ENCODE data around the gene RREB1. TPM values are rescaled to one million over a fixed set of nuclear protein-coding genes. Genes with fewer than 3 reads are reported as not detected.

The RREB1 gene
- total and polyA plus RNA-seq, 2 of the 4 experiments (the other 2 are of a cell fraction): 8.4 to 14.5 TPM

GRCh38 chr6:7166410-7167293 is 58.9 kb downstream of the RREB1 start:
- H3K79me1 ChIP-seq (ENCODE audit: low read depth in 1 of 2, low read length in 2 of 2): peaks cover 43 to 95% of the 10 kb centered on the region in 2 experiments
- H3K4me3 ChIP-seq (ENCODE audit: insufficient read depth, low read depth, low read length): no peak overlapping the region
- 0 out of 2 replicates have a peak overlapping the region, but pooled peaks have one; percentile 4 for H3K56ac ChIP-seq (ENCODE audit: extremely low read depth, insufficient read depth, low read length)
- H2BK120ac ChIP-seq (ENCODE audit: low read depth, low read length): peak overlapping the region; percentile 54
- H3K9me1 ChIP-seq (ENCODE audit: insufficient read depth, low read length): peaks cover 48% of the 10 kb centered on the region
- no peak overlapping the region for H4K5ac ChIP-seq (ENCODE audit: low read depth, low read length)
- intact Hi-C loops (cut with micrococcal nuclease) (no loop called here), dilution Hi-C loops (cut with HindIII; ENCODE audit: low sequenced_read_pairs, unreplicated experiment) (no loop called here), in situ Hi-C loops (cut with MboI; ENCODE audit: low sequenced_read_pairs) (no loop called here)
- H3K9ac ChIP-seq (ENCODE audit: low read depth, low read length): no peak overlapping the region
- H2AK5ac ChIP-seq (ENCODE audit: low read depth, low read length): peak overlapping the region; percentile 18; the same call in 1 of the 2 replicates
- H3K23ac ChIP-seq (ENCODE audit: low read depth, low read length): peak overlapping the region; percentile 18; the same call in 1 of the 2 replicates
- 0 out of 2 replicates have a peak overlapping the region, but pooled peaks have one; percentile 10 for H3K18ac ChIP-seq (ENCODE audit: low read depth, low read length)
- peak overlapping the region in 1 of 2 experiments; percentile 21; a peak in 2 of 4 replicates for H4K8ac ChIP-seq (ENCODE audit: low read depth in 2 of 2, low read length in 2 of 2)
- no peaks in the 10 kb centered on the region for H3K9me3 ChIP-seq (ENCODE audit: control insufficient read depth, insufficient read depth, low read length)
- peak overlapping the region; percentile 55 for H4K91ac ChIP-seq (ENCODE audit: insufficient read depth, low read depth, low read length)
- no TSS peak for BruUV-seq (replicated peaks)
- CTCF ChIA-PET: interaction anchor here (0.7 kb wide), 1 partner anchor 111 kb away, joined by 4 read pairs; no protein-coding TSS in a partner anchor
- peak; percentile 87 for DNase-seq
- H2AFZ ChIP-seq (replicated peaks; ENCODE audit: low read length, poor library complexity): peak overlapping the region; percentile 16
- no peak overlapping the region for H2BK15ac ChIP-seq (ENCODE audit: low read depth, low read length)
- POLR2A ChIA-PET (ENCODE audit: unreplicated experiment): no interaction called here
- peak overlapping the region; percentile 53 for H2BK5ac ChIP-seq (ENCODE audit: low read depth, low read length, poor library complexity, severe bottlenecking)
- peak overlapping the region; percentile 54 for H3K4ac ChIP-seq (ENCODE audit: low read depth, low read length)
- 54% methylated on average over 8 of the region's 19 CpGs; no CpG with 5 or more reads in 1 of the 2 experiments for WGBS, 2 experiments (ENCODE audit: extremely low coverage in 2 of 2, insufficient read length in 1 of 2)
- no peaks in the 10 kb centered on the region for H3K27me3 ChIP-seq (ENCODE audit: control insufficient read depth, insufficient read depth, low read length)
- peaks cover 36% of the 10 kb centered on the region for H3K4me1 ChIP-seq (ENCODE audit: control insufficient read depth, insufficient read depth, low read length)
- ATAC-seq (ENCODE audit: low read depth): peak; percentile 48
- TF ChIP-seq USF2 (IDR thresholded peaks at IDR 0.05; ENCODE audit: low read depth, low read length): no peak
- TF ChIP-seq FOS (IDR thresholded peaks at IDR 0.05; ENCODE audit: low read depth, low read length): no peak
- TF ChIP-seq MXI1 (IDR thresholded peaks at IDR 0.05; ENCODE audit: borderline replicate concordance, low read depth, low read length): no peak
- no peak for TF ChIP-seq CTCF (conservative IDR thresholded peaks at IDR 0.05; ENCODE audit: low read depth, low read length)
- TF ChIP-seq CEBPB (IDR thresholded peaks at IDR 0.05; ENCODE audit: low read depth, low read length): 0 out of 2 replicates have a peak, but pooled peaks have one; percentile 24
- no peak for TF ChIP-seq MAZ (IDR thresholded peaks at IDR 0.05; ENCODE audit: borderline replicate concordance, low read depth, low read length)
- peak overlapping the region; percentile 67 for H3K14ac ChIP-seq (replicated peaks; ENCODE audit: low read depth, low read length)
- H3K4me2 ChIP-seq (ENCODE audit: low read depth, low read length): peak overlapping the region; percentile 48; the same call in 1 of the 2 replicates
- H3K36me3 ChIP-seq (ENCODE audit: control insufficient read depth, insufficient read depth, low read length): no peaks in the 10 kb centered on the region
- peak overlapping the region; percentile 29; the same call in 1 of the 2 replicates for H3K27ac ChIP-seq (ENCODE audit: insufficient read depth, low read length)
- peak overlapping the region; percentile 27 for H2BK20ac ChIP-seq (ENCODE audit: low read depth, low read length)
- peaks cover 74% of the 10 kb centered on the region for H4K20me1 ChIP-seq (ENCODE audit: insufficient read depth, low read length)
- H2AK9ac ChIP-seq (replicated peaks; ENCODE audit: low read depth, low read length, poor library complexity): peak overlapping the region; percentile 2
